ENCODE data around the gene OR1J4. TPM values are rescaled to one million over a fixed set of nuclear protein-coding genes. Genes with fewer than 3 reads are reported as not detected.
"Not testable (repeated sequence)": the region's sequence is repeated elsewhere in the genome, so short reads cannot be mapped to it uniquely, and the experiment has no call there.

The OR1J4 gene
- total RNA-seq: not detected

- H3K36me3 Mint-ChIP-seq: no peaks in the 10 kb centered on the region
- no peak for DNase-seq
- H3K27ac Mint-ChIP-seq: no peak within 1 kb of the TSS
- CTCF ChIA-PET: no interaction called here
- H3K4me1 Mint-ChIP-seq: no peaks in the 10 kb centered on the region
- ATAC-seq: no peak
- H3K4me3 Mint-ChIP-seq: no peak within 1 kb of the TSS
- no peaks in the 10 kb centered on the region for H3K9me3 Mint-ChIP-seq (ENCODE audit: low read depth)
- H3K27me3 Mint-ChIP-seq: peaks cover 6% of the 10 kb centered on the region
These were observed at the start of gene OR1J4 for GRCh38 chr9:122518841-122519240. TSS of gene OR1J4 (plus strand) at chr9:122519141. CDS start at chr9:122519141, 0 bp downstream.

- CTCF ChIA-PET: interaction anchor here (0.9 to 2.2 kb wide), 3 partner anchors 10 to 21 kb away, joined by 3 to 5 read pairs (median 4); no protein-coding TSS in a partner anchor
- Mint-ChIP-seq H3K9me3 (ENCODE audit: low read depth) (no peaks in the 10 kb centered on the region), H3K4me1 (no peaks in the 10 kb centered on the region), H3K4me3 (no peak overlapping the region), H3K27ac (no peak overlapping the region), H3K27me3 (peaks cover 12% of the 10 kb centered on the region), H3K36me3 (no peaks in the 10 kb centered on the region)
- ATAC-seq (no peak), DNase-seq (no peak)
These were observed 44.4 kb upstream of the OR1J4 start for GRCh38 chr9:122474561-122474960.

GRCh38 chr9:122475717-122476116 is 43.2 kb upstream of the OR1J4 start:
- peaks cover 12% of the 10 kb centered on the region for H3K27me3 Mint-ChIP-seq
- no peaks in the 10 kb centered on the region for H3K4me1 Mint-ChIP-seq
- CTCF ChIA-PET: interaction anchor here (0.8 to 2.2 kb wide), 2 partner anchors 12 to 29 kb away, joined by 3 to 5 read pairs; no protein-coding TSS in a partner anchor
- no peak for ATAC-seq
- H3K4me3 Mint-ChIP-seq: no peak overlapping the region
- no peaks in the 10 kb centered on the region for H3K36me3 Mint-ChIP-seq
- no peak for DNase-seq
- H3K27ac Mint-ChIP-seq: no peak overlapping the region
- H3K9me3 Mint-ChIP-seq (ENCODE audit: low read depth): no peaks in the 10 kb centered on the region

- H3K4me1 Mint-ChIP-seq: no peaks in the 10 kb centered on the region
- H3K36me3 Mint-ChIP-seq: no peaks in the 10 kb centered on the region
- no peak overlapping the region for H3K27ac Mint-ChIP-seq
- H3K27me3 Mint-ChIP-seq: peaks cover 12% of the 10 kb centered on the region
- ATAC-seq (no peak), DNase-seq (no peak)
- no peaks in the 10 kb centered on the region for H3K9me3 Mint-ChIP-seq (ENCODE audit: low read depth)
- H3K4me3 Mint-ChIP-seq: no peak overlapping the region
- CTCF ChIA-PET: no interaction called here
These were observed 41.6 kb upstream of the OR1J4 start for GRCh38 chr9:122477346-122477745.

GRCh38 chr9:122477826-122478225 is 41.1 kb upstream of the OR1J4 start, which contains the start of gene OR1J1:
TSS of gene OR1J1 (minus strand) at chr9:122477926. CDS start at chr9:122477926, 0 bp downstream.
- peaks cover 15% of the 10 kb centered on the region for H3K27me3 Mint-ChIP-seq
- H3K9me3 Mint-ChIP-seq (ENCODE audit: low read depth): no peaks in the 10 kb centered on the region
- CTCF ChIA-PET: no interaction called here
- DNase-seq: no peak
- no peaks in the 10 kb centered on the region for H3K4me1 Mint-ChIP-seq
- ATAC-seq: no peak
- no peak within 1 kb of the TSS for H3K4me3 Mint-ChIP-seq
- H3K36me3 Mint-ChIP-seq: no peaks in the 10 kb centered on the region
- H3K27ac Mint-ChIP-seq: no peak within 1 kb of the TSS

GRCh38 chr9:122479062-122479461 is 39.9 kb upstream of the OR1J4 start:
- no peak for ATAC-seq
- peaks cover 13% of the 10 kb centered on the region for H3K27me3 Mint-ChIP-seq
- H3K27ac Mint-ChIP-seq: no peak overlapping the region
- H3K36me3 Mint-ChIP-seq: no peaks in the 10 kb centered on the region
- no peak for DNase-seq
- H3K4me1 Mint-ChIP-seq: no peaks in the 10 kb centered on the region
- no peaks in the 10 kb centered on the region for H3K9me3 Mint-ChIP-seq (ENCODE audit: low read depth)
- no peak overlapping the region for H3K4me3 Mint-ChIP-seq
- CTCF ChIA-PET: interaction anchor here (0.8 to 1.3 kb wide), 2 partner anchors 14 to 16 kb away, joined by 3 to 6 read pairs; no protein-coding TSS in a partner anchor

GRCh38 chr9:122498883-122499288 is 20.1 kb upstream of the OR1J4 start:
- CTCF ChIA-PET: interaction anchor here (0.8 to 2.2 kb wide), 18 partner anchors 9 to 840 kb away, joined by 3 to 15 read pairs (median 4); no protein-coding TSS in a partner anchor

GRCh38 chr9:122506964-122507363 is 12.0 kb upstream of the OR1J4 start:
- H3K27ac Mint-ChIP-seq: no peak overlapping the region
- no peak for ATAC-seq
- CTCF ChIA-PET: no interaction called here
- H3K4me3 Mint-ChIP-seq: no peak overlapping the region
- H3K27me3 Mint-ChIP-seq: peaks cover 16% of the 10 kb centered on the region
- no peaks in the 10 kb centered on the region for H3K36me3 Mint-ChIP-seq
- H3K4me1 Mint-ChIP-seq: no peaks in the 10 kb centered on the region
- DNase-seq: no peak
- H3K9me3 Mint-ChIP-seq (ENCODE audit: low read depth): no peaks in the 10 kb centered on the region

More at GRCh38 chr9:122498883-122499288, 20.1 kb upstream of the OR1J4 start:
- H3K27me3 Mint-ChIP-seq: peaks cover 28% of the 10 kb centered on the region
- no peaks in the 10 kb centered on the region for H3K4me1 Mint-ChIP-seq
- no peak overlapping the region for H3K27ac Mint-ChIP-seq
- no peak overlapping the region for H3K4me3 Mint-ChIP-seq
- DNase-seq: peak; percentile 49
- peak; percentile 64 for ATAC-seq
- H3K36me3 Mint-ChIP-seq: no peaks in the 10 kb centered on the region
- no peaks in the 10 kb centered on the region for H3K9me3 Mint-ChIP-seq (ENCODE audit: low read depth)

GRCh38 chr9:122510502-122510901 is 8.4 kb upstream of the OR1J4 start, which contains the start of gene OR1J2:
TSS of gene OR1J2 (plus strand) at chr9:122510802. CDS start at chr9:122510802, 0 bp downstream.
- Mint-ChIP-seq H3K27me3 (peaks cover 24% of the 10 kb centered on the region), H3K9me3 (ENCODE audit: low read depth) (no peaks in the 10 kb centered on the region), H3K4me1 (no peaks in the 10 kb centered on the region), H3K27ac (no peak within 1 kb of the TSS), H3K36me3 (no peaks in the 10 kb centered on the region), H3K4me3 (no peak within 1 kb of the TSS)
- CTCF ChIA-PET: no interaction called here
- DNase-seq: no peak
- no peak for ATAC-seq

GRCh38 chr9:122518226-122518625 is 715 bp upstream of the OR1J4 start:
- Mint-ChIP-seq H3K27me3 (peaks cover 8% of the 10 kb centered on the region), H3K4me1 (no peaks in the 10 kb centered on the region), H3K4me3 (no peak overlapping the region), H3K36me3 (no peaks in the 10 kb centered on the region), H3K27ac (no peak overlapping the region), H3K9me3 (ENCODE audit: low read depth) (no peaks in the 10 kb centered on the region)
- ATAC-seq (no peak), DNase-seq (no peak)
- CTCF ChIA-PET: no interaction called here

GRCh38 chr9:122519376-122519775 is 435 bp downstream of the OR1J4 start:
- H3K36me3 Mint-ChIP-seq: no peaks in the 10 kb centered on the region
- H3K27me3 Mint-ChIP-seq: peaks cover 4% of the 10 kb centered on the region
- no peaks in the 10 kb centered on the region for H3K9me3 Mint-ChIP-seq (ENCODE audit: low read depth)
- H3K27ac Mint-ChIP-seq: no peak overlapping the region
- H3K4me3 Mint-ChIP-seq: no peak overlapping the region
- H3K4me1 Mint-ChIP-seq: no peaks in the 10 kb centered on the region
- CTCF ChIA-PET: no interaction called here
- ATAC-seq (no peak), DNase-seq (no peak)

GRCh38 chr9:122526602-122527001 is 7.7 kb downstream of the OR1J4 start:
- Mint-ChIP-seq H3K27ac (no peak overlapping the region), H3K36me3 (no peaks in the 10 kb centered on the region), H3K9me3 (ENCODE audit: low read depth) (no peaks in the 10 kb centered on the region), H3K27me3 (peaks cover 2% of the 10 kb centered on the region), H3K4me3 (no peak overlapping the region), H3K4me1 (no peaks in the 10 kb centered on the region)
- CTCF ChIA-PET: no interaction called here
- no peak for ATAC-seq
- DNase-seq: no peak

- Mint-ChIP-seq H3K4me3 (no peak within 1 kb of the TSS), H3K27ac (no peak within 1 kb of the TSS), H3K4me1 (no peaks in the 10 kb centered on the region), H3K36me3 (no peaks in the 10 kb centered on the region), H3K9me3 (ENCODE audit: low read depth) (no peaks in the 10 kb centered on the region), H3K27me3 (peaks cover 2% of the 10 kb centered on the region)
- DNase-seq (no peak), ATAC-seq (no peak)
- CTCF ChIA-PET: no interaction called here
These were observed 8.3 kb downstream of the OR1J4 start, which contains the start of gene OR1N1 for GRCh38 chr9:122527193-122527592. TSS of gene OR1N1 (minus strand) at chr9:122527293. CDS start at chr9:122527293, 0 bp downstream.

GRCh38 chr9:122531157-122531556 is 12.2 kb downstream of the OR1J4 start:
- not testable (repeated sequence) for H3K36me3 Mint-ChIP-seq; H3K4me3 Mint-ChIP-seq; H3K27ac Mint-ChIP-seq; H3K4me1 Mint-ChIP-seq; H3K9me3 Mint-ChIP-seq (ENCODE audit: low read depth); ATAC-seq; H3K27me3 Mint-ChIP-seq; DNase-seq
- CTCF ChIA-PET: interaction anchor here (0.8 kb wide), 1 partner anchor 32 kb away, joined by 3 read pairs; no protein-coding TSS in a partner anchor

Measured in activated CD8-positive, alpha-beta memory T cell treated with anti-CD3 and anti-CD28 coated beads, Interleukin-2, amount 10 ng/mL, durations not matched to agents 7 days and 5 days (primary cell).